ENCODE data around the gene RNF13.

DNA sequence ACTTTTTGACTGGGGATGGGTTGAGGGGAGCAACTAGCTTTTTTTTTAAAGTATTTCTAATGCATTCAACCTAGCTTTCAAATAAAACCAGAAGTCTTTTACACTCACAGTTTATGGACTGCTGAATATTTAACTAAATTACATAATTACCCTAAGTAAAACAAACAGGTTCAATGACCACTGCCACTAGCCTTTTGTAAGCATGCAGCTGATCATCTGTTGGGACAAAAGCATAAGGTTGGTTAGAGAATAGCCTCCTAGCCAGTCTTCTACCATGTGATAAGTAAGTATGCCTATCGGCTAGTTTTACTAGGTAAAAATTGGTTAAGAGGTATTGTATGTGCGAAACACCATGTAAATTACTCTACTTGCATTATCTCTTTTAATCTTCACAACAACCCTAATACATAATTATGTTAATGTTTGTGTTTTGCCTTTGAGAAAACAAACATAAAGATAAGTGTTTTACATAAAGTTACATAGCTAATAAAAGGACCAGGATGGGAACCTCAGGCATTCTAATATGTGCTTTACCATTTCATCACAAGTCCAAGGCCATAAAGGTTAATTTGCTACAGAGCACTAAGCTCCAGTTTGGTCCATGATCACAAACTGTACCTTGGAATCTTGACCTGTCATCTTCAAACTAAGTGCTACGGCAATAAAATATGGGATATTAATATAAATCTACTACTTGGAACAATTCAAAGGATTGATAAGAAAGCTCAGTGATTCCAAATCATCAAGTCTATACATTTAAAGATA is 144.5 kb downstream of the RNF13 start:
- TF ChIP-seq, protein P1, sequence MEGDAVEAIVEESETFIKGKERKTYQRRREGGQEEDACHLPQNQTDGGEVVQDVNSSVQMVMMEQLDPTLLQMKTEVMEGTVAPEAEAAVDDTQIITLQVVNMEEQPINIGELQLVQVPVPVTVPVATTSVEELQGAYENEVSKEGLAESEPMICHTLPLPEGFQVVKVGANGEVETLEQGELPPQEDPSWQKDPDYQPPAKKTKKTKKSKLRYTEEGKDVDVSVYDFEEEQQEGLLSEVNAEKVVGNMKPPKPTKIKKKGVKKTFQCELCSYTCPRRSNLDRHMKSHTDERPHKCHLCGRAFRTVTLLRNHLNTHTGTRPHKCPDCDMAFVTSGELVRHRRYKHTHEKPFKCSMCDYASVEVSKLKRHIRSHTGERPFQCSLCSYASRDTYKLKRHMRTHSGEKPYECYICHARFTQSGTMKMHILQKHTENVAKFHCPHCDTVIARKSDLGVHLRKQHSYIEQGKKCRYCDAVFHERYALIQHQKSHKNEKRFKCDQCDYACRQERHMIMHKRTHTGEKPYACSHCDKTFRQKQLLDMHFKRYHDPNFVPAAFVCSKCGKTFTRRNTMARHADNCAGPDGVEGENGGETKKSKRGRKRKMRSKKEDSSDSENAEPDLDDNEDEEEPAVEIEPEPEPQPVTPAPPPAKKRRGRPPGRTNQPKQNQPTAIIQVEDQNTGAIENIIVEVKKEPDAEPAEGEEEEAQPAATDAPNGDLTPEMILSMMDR (IDR thresholded peaks at IDR 0.05), result no peak
- TF ChIP-seq POLR2AphosphoS5 (IDR thresholded peaks at IDR 0.05) (no peak), EP300 (IDR thresholded peaks at IDR 0.05) (no peak)
